Astrocyte of the cerebellum (primary cell): ENCODE measurements around the gene CFAP97D2.

Source experiments
- DNase-seq: peaks from one replicate; pipeline ENCODE4 v3.0.0-alpha.2; 2011; ENCODE audit warnings: low read depth
- H3K4me3 ChIP-seq: 2 replicates; pipeline ENCODE4 v1.5.1; 2011; ENCODE audit warnings: mild to moderate bottlenecking, low read depth, low read length, moderate library complexity
- in situ Hi-C: cut with HindIII; loops from 2 replicates; pipeline ENCODE4 v1.10.0; 2017; ENCODE audit warnings: low sequenced_read_pairs
- TF ChIP-seq, protein P1 (sequence below): IDR thresholded peaks from 2 replicates; pipeline ENCODE4 v1.5.1; 2012; ENCODE audit warnings: low read length, low read depth, moderate library complexity, mild to moderate bottlenecking; ENCODE audit errors: missing control alignments

Gene CFAP97D2

GRCh38 chr13:114234645-114235421 lies 55.8 kb downstream of the CFAP97D2 start, which contains the start of gene CDC16:
Gene CDC16 (plus strand): TSS chr13:114234897. CDS start chr13:114235085, 188 bp downstream.
- in situ Hi-C loops, result no loop called here
- peak; percentile 72 for DNase-seq
- peak within 1 kb of the TSS; percentile 95 for H3K4me3 ChIP-seq
- TF ChIP-seq, protein P1, sequence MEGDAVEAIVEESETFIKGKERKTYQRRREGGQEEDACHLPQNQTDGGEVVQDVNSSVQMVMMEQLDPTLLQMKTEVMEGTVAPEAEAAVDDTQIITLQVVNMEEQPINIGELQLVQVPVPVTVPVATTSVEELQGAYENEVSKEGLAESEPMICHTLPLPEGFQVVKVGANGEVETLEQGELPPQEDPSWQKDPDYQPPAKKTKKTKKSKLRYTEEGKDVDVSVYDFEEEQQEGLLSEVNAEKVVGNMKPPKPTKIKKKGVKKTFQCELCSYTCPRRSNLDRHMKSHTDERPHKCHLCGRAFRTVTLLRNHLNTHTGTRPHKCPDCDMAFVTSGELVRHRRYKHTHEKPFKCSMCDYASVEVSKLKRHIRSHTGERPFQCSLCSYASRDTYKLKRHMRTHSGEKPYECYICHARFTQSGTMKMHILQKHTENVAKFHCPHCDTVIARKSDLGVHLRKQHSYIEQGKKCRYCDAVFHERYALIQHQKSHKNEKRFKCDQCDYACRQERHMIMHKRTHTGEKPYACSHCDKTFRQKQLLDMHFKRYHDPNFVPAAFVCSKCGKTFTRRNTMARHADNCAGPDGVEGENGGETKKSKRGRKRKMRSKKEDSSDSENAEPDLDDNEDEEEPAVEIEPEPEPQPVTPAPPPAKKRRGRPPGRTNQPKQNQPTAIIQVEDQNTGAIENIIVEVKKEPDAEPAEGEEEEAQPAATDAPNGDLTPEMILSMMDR, result no peak

- in situ Hi-C loops, result no loop called here
- no peak for DNase-seq
- TF ChIP-seq, protein P1, result no peak
- peak overlapping the region; percentile 95 for H3K4me3 ChIP-seq
Observed at GRCh38 chr13:114235697-114236096, 56.6 kb downstream of the CFAP97D2 start.

GRCh38 chr13:114236227-114236626 lies 57.2 kb downstream of the CFAP97D2 start:
- peak overlapping the region; percentile 95 for H3K4me3 ChIP-seq
- no peak for DNase-seq
- TF ChIP-seq, protein P1, result no peak
- in situ Hi-C loops, result no loop called here

- no peak overlapping the region for H3K4me3 ChIP-seq
- in situ Hi-C loops, result no loop called here
- TF ChIP-seq, protein P1, result no peak
- no peak for DNase-seq
Observed at GRCh38 chr13:114237415-114238112, 58.5 kb downstream of the CFAP97D2 start.

- TF ChIP-seq, protein P1, result no peak
- no peak for DNase-seq
- in situ Hi-C loops, result no loop called here
- no peak overlapping the region for H3K4me3 ChIP-seq
Observed at GRCh38 chr13:114241918-114242317, 62.9 kb downstream of the CFAP97D2 start.

- TF ChIP-seq, protein P1, result no peak
- in situ Hi-C loops, result no loop called here
- H3K4me3 ChIP-seq, result no peak overlapping the region
- DNase-seq, result no peak
Observed at GRCh38 chr13:114243971-114244370, 64.9 kb downstream of the CFAP97D2 start.
